ENCODE measurements around the gene MICALL1.

GRCh38 chr22:37922191-37922590 lies 16.1 kb downstream of the MICALL1 start:
- no peak for TF ChIP-seq CTCF (IDR thresholded peaks at IDR 0.05; ENCODE audit: low read depth, low read length, poor library complexity, severe bottlenecking)
- no peak for TF ChIP-seq EZH2phosphoT487 (IDR thresholded peaks at IDR 0.05; ENCODE audit: borderline replicate concordance, low read length)
